Bronchial epithelial cell (primary cell): Measurements from ENCODE around the gene SH3BGRL3. TPM values are rescaled to one million over a fixed set of nuclear protein-coding genes. Genes with fewer than 3 reads are reported as not detected.
A peak's percentile ranks its signal among the peaks of the same experiment; 100 is the strongest.
"Not testable (repeated sequence)": the region's sequence is repeated elsewhere in the genome, so short reads cannot be mapped to it uniquely, and the experiment has no call there.

Experiments
- DNase-seq: peaks from one replicate; pipeline ENCODE4 v3.0.0-alpha.2; 2010; ENCODE audit warnings: low read depth
- FAIRE-seq: peaks from 2 replicates; lab custom pipeline; 2011; peaks lifted over from hg19 to GRCh38; lab: Jason Lieb, UNC
- H3K27me3 ChIP-seq: 2 replicates; pipeline ENCODE4 v1.5.1; 2011; ENCODE audit warnings: low read length; ENCODE audit not compliant: control insufficient read depth, insufficient read depth
- H3K36me3 ChIP-seq: 2 replicates; pipeline ENCODE4 v1.5.1; 2011; ENCODE audit warnings: low read length; ENCODE audit not compliant: control insufficient read depth, insufficient read depth
- H3K4me3 ChIP-seq: 2 replicates; pipeline ENCODE4 v1.5.1; 2011; ENCODE audit warnings: mild to moderate bottlenecking, low read depth, low read length, control low read depth
- total RNA-seq: library from RNA; depleted of rRNA; stranded (reverse); fragments of >200 nt; gene quantifications from 2 replicates; pipeline ENCODE4 v1.2.1, GENCODE V29; 2014
- TF ChIP-seq, protein P1 (sequence below): IDR thresholded peaks from 2 replicates; pipeline ENCODE4 v1.5.1; 2011; ENCODE audit warnings: mild to moderate bottlenecking, moderate library complexity, low read length, control low read depth, inconsistent platforms; ENCODE audit not compliant: insufficient read depth, severe bottlenecking

The SH3BGRL3 gene
- total RNA-seq, 1 donor from 2014 or later = 14.5 TPM

DNA sequence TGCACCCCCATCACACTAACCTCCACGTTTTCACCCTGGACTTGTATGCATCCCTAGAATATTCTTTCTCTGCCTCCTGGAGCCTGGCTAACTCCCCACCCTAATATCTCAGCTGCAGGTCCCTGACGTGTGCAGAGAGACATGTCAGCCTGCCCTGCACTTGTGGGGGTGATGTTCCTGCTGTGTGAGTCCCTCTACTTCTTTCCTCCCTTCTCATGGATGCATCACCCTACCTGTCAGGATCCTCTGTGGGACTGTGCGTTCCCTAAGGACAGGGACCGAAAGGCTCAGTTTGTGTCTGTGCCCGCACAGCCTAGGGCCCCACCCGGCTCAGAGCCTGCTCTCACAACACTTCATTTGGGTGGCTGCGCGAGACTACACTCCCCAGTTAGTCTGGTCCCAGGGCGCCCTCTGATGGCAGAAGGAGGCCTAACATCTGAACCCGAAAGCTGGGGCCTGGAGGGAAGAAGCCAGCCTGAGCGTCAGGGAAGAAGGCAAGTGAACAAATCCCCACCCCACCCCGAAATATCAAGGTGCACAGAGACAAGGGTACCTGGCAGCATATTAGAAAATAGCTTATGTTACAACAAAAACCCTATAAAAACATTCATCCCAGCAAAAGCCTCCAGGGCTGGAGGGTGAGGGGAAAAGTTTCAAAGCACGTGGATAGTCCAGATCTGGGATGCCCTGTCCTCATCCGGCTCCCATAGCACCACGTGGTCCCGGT, 41.6 kb downstream of the SH3BGRL3 start:
- Histone ChIP-seq H3K36me3 (peaks cover 41% of the 10 kb centered on the region), H3K4me3 (no peak overlapping the region), H3K27me3 (no peaks in the 10 kb centered on the region)
- FAIRE-seq (peak; percentile 72), DNase-seq (peak; percentile 62)
- TF ChIP-seq, protein P1, sequence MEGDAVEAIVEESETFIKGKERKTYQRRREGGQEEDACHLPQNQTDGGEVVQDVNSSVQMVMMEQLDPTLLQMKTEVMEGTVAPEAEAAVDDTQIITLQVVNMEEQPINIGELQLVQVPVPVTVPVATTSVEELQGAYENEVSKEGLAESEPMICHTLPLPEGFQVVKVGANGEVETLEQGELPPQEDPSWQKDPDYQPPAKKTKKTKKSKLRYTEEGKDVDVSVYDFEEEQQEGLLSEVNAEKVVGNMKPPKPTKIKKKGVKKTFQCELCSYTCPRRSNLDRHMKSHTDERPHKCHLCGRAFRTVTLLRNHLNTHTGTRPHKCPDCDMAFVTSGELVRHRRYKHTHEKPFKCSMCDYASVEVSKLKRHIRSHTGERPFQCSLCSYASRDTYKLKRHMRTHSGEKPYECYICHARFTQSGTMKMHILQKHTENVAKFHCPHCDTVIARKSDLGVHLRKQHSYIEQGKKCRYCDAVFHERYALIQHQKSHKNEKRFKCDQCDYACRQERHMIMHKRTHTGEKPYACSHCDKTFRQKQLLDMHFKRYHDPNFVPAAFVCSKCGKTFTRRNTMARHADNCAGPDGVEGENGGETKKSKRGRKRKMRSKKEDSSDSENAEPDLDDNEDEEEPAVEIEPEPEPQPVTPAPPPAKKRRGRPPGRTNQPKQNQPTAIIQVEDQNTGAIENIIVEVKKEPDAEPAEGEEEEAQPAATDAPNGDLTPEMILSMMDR = peak; percentile 89

DNA sequence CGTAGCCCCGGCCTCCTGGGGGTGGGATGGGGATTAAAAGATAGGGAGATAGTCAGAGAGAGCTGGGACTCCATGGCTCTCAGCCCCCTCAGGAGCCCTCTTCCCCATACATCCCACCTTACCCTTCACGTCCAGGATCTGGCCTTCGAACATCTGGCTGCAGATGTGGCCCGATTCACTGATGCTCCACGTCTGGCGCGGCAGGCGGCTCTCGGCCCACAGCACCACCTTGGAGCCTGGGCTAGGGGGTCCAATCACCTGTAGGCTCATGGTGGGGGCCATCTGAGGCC, 42.1 kb downstream of the SH3BGRL3 start:
- Histone ChIP-seq H3K4me3 (no peak overlapping the region), H3K36me3 (peaks cover 44% of the 10 kb centered on the region), H3K27me3 (no peaks in the 10 kb centered on the region)
- no peak for DNase-seq
- no peak for FAIRE-seq
- TF ChIP-seq, protein P1 = no peak

DNA sequence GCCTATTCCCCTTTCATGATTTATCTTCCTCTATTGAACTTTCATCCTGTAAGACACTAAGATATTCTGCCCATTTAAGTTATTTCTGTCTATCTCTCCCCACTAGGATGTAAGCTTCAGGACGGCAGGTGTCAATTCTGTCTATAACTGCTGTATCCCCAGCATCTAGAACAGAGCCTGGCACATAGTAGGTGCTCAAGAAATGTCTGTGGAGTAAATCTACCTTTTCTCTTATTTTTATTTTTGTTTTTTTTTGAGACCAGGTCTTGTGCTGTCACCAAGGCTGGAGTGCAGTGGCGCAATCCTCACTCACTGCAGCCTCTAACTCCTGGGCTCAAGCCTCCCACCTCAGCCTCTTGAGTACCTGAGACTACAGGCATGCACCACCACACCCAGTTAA, 43.5 kb downstream of the SH3BGRL3 start:
- no peak overlapping the region for H3K4me3 ChIP-seq
- DNase-seq (no peak), FAIRE-seq (no peak)
- H3K27me3 ChIP-seq = no peaks in the 10 kb centered on the region
- TF ChIP-seq, protein P1 = no peak
- peaks cover 48% of the 10 kb centered on the region for H3K36me3 ChIP-seq

DNA sequence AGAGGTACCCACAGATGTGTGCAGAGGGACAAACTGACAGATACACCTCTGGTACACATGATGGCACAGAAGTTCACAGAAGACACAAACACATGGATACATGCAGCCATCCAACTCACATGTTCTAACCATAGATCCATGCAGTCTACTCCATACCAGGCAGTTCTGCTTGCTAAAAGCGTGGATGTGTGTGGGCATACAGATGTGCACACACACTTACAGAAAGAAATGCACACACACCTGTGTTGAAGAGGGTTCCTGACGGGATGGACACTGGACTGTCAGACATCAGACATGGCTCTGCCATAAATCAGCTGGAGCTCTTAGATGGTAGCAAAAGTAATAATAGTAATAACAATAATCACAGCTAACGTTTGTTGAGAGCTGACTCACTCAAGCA, 44.7 kb downstream of the SH3BGRL3 start:
- TF ChIP-seq, protein P1 = no peak
- DNase-seq (no peak), FAIRE-seq (no peak)
- Histone ChIP-seq H3K4me3 (no peak overlapping the region), H3K36me3 (peaks cover 49% of the 10 kb centered on the region), H3K27me3 (no peaks in the 10 kb centered on the region)

DNA sequence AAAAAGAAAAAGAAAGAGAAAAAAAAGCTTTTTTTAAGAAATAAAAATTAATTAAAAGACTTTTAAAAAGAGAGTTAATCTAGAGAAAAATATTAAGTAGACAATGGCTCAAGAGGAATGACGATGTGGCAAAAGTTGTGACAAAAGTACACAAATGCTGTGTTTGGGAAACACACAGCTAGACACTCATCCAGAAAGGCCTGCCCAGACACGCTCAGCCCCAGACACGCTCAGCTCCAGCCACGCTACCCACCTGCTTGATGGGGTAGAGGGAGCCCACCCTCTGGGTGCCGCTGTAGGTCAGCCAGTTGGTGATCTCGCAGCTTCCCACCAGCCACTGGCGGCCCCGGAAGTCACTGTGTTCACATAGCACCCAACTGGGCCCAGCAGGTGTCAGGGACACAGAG, 48.1 kb downstream of the SH3BGRL3 start:
- Histone ChIP-seq H3K27me3 (no peaks in the 10 kb centered on the region), H3K36me3 (peaks cover 43% of the 10 kb centered on the region), H3K4me3 (no peak overlapping the region)
- DNase-seq (peak; percentile 81), FAIRE-seq (no peak)
- TF ChIP-seq, protein P1 = peak; percentile 19

DNA sequence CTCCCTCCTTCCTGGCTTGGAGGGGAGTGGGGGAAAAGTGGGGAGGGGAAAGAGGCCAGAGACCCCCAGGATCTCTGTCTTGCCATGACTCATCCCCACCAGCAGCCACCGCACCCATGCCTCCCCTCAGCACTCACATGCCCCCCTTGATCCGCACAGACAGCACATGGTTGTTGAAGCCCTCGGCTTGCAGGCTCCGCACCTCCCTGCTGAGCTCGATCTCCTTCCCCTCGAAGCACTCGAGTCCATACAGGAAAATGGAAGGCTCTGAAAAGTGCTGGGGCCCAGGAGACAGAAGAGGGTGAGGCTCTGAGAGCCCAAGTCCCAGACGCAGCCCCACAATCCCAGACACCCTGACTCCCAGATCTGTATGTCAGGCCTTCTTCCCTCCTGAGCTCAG, 48.7 kb downstream of the SH3BGRL3 start:
- TF ChIP-seq, protein P1 = no peak
- DNase-seq = no peak
- peaks cover 42% of the 10 kb centered on the region for H3K36me3 ChIP-seq
- FAIRE-seq = peak; percentile 18
- no peak overlapping the region for H3K4me3 ChIP-seq
- no peaks in the 10 kb centered on the region for H3K27me3 ChIP-seq

DNA sequence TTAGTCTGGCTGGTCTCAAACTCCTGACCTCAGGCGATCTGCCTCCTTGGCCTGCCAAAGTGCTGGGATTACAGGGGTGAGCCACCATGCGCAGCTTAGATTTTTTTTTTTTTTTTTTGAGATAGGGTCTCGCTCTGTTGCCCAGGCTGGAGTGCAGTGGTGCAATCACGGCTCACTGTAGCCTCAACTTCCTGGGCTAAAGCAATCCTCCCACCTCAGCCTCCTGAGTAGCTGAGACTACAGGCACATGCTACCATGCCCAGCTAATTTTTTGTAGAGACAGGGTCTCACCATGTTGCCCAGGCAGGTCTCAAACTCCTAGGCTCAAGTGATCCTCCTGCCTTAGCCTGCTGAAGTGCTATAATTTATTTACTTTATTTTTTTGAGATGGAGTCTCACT, 49.5 kb downstream of the SH3BGRL3 start:
- not testable (repeated sequence) for H3K4me3 ChIP-seq, H3K27me3 ChIP-seq, FAIRE-seq, DNase-seq
- peaks cover 34% of the 10 kb centered on the region for H3K36me3 ChIP-seq
